NCI-H446 (cell line): ENCODE data around the gene LSM14B.
A peak's percentile ranks its signal among the peaks of the same experiment; 100 is the strongest.

ENCODE experiments used
- DNase-seq, 2 experiments: peaks; one replicate each; lab custom pipeline; 2025; lab: John Stamatoyannopoulos, UW

LSM14B gene

GRCh38 chr20:62132421-62132820 lies 10.1 kb downstream of the LSM14B start:
- DNase-seq: no peak

- DNase-seq: no peak
Measured at GRCh38 chr20:62133051-62133845, 11.0 kb downstream of the LSM14B start.

GRCh38 chr20:62133864-62134263 lies 11.6 kb downstream of the LSM14B start:
- no peak for DNase-seq

GRCh38 chr20:62134735-62135231 lies 12.5 kb downstream of the LSM14B start:
- DNase-seq: no peak

- DNase-seq: no peak
Measured at GRCh38 chr20:62135573-62136266, 13.4 kb downstream of the LSM14B start.

GRCh38 chr20:62136283-62137091 lies 14.2 kb downstream of the LSM14B start:
- peak; percentile 47 to 61 for DNase-seq

GRCh38 chr20:62137092-62137384 lies 14.8 kb downstream of the LSM14B start:
- DNase-seq: no peak

- no peak for DNase-seq
Measured at GRCh38 chr20:62137478-62138203, 15.4 kb downstream of the LSM14B start.

GRCh38 chr20:62138204-62138543 lies 15.9 kb downstream of the LSM14B start:
- no peak for DNase-seq

- no peak for DNase-seq
Measured at GRCh38 chr20:62138912-62139311, 16.6 kb downstream of the LSM14B start.

- DNase-seq: no peak
Measured at GRCh38 chr20:62139636-62140035, 17.4 kb downstream of the LSM14B start.

GRCh38 chr20:62141043-62141396 lies 18.7 kb downstream of the LSM14B start:
- DNase-seq: no peak

- DNase-seq: no peak
Measured at GRCh38 chr20:62141397-62142251, 19.3 kb downstream of the LSM14B start.

GRCh38 chr20:62142252-62143080 lies 20.2 kb downstream of the LSM14B start:
- DNase-seq: no peak

GRCh38 chr20:62143081-62143956 lies 21.0 kb downstream of the LSM14B start, which contains the start of the genes PSMA7 and SS18L1:
PSMA7 (minus strand) TSS chr20:62143394; CDS start chr20:62143303, 91 bp downstream.
SS18L1 (plus strand) TSS chr20:62143769; CDS start chr20:62143821, 52 bp downstream.
- peak; percentile 50 to 91 for DNase-seq

- peak in 1 of 2 experiments; percentile 42 for DNase-seq
Measured at GRCh38 chr20:62143957-62144825, 21.9 kb downstream of the LSM14B start.

- DNase-seq: no peak
Measured at GRCh38 chr20:62145688-62146018, 23.4 kb downstream of the LSM14B start.
